ENCODE data around the gene MMP3.

Gene MMP3

DNA sequence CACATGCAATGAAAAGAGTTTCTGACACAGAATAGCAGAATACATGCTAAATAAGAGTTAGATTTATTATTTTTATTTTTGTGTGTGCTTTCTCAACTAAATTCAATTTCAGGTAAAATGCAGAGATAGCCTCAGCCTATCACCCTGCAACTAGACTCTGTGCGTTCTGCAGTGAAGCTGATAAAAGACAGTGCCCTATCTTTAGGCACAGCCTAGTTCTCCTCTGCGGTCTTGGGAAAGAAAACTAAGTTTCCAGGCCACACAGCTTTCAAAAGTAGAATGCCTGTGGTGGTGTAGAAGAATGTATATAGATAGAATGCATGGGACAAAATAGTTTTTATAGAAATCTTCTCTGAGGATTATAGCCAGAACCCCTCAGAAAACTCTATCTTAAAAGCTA is 33.4 kb downstream of the MMP3 start:
- no peaks in the 10 kb centered on the region for H3K79me2 ChIP-seq (ENCODE audit: insufficient read depth, low read length)
- no peak overlapping the region for H3K4me2 ChIP-seq (ENCODE audit: low read length)
- H3K27me3 ChIP-seq (ENCODE audit: insufficient read depth, low read length) = no peaks in the 10 kb centered on the region

DNA sequence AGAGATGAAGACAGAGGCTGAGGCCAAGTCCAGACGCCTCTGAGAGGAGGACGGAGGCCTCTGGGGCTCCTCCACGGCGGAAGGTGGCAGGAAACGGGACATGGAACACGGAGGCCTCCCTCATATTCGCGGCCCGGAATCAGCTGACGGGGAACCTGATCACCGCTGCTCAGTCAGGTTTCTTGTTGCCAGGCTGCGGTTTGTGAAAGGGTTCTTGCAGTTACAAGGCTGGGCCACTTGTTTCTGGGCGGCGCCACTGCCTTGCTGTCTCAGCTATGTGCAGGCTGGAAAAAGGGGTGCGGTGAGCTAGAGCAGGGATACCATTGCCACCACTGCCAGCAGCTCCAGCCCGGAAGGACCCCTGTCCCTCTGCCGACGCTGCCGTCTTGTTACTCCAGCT is 35.5 kb downstream of the MMP3 start:
- H3K4me3 ChIP-seq (ENCODE audit: low read depth, low read length, poor library complexity, severe bottlenecking) = no peak overlapping the region
- H3K9me3 ChIP-seq (ENCODE audit: low read length) = no peaks in the 10 kb centered on the region
- no peaks in the 10 kb centered on the region for H3K27me3 ChIP-seq (ENCODE audit: insufficient read depth, low read length)
- no peak overlapping the region for H2AFZ ChIP-seq (ENCODE audit: low read length)
- H3K36me3 ChIP-seq (ENCODE audit: insufficient read depth, low read length) = no peaks in the 10 kb centered on the region
- TF ChIP-seq EZH2 (IDR thresholded peaks at IDR 0.05; ENCODE audit: borderline replicate concordance, low read length) = no peak
- TF ChIP-seq, protein P1, sequence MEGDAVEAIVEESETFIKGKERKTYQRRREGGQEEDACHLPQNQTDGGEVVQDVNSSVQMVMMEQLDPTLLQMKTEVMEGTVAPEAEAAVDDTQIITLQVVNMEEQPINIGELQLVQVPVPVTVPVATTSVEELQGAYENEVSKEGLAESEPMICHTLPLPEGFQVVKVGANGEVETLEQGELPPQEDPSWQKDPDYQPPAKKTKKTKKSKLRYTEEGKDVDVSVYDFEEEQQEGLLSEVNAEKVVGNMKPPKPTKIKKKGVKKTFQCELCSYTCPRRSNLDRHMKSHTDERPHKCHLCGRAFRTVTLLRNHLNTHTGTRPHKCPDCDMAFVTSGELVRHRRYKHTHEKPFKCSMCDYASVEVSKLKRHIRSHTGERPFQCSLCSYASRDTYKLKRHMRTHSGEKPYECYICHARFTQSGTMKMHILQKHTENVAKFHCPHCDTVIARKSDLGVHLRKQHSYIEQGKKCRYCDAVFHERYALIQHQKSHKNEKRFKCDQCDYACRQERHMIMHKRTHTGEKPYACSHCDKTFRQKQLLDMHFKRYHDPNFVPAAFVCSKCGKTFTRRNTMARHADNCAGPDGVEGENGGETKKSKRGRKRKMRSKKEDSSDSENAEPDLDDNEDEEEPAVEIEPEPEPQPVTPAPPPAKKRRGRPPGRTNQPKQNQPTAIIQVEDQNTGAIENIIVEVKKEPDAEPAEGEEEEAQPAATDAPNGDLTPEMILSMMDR (IDR thresholded peaks at IDR 0.05; ENCODE audit: low read length) = peak; percentile 48
- H3K4me1 ChIP-seq (ENCODE audit: insufficient read depth, low read length, severe bottlenecking) = no peaks in the 10 kb centered on the region
- no peak overlapping the region for H3K27ac ChIP-seq (ENCODE audit: low read depth, low read length, poor library complexity, severe bottlenecking)
- H4K20me1 ChIP-seq (ENCODE audit: insufficient read depth, low read length) = no peaks in the 10 kb centered on the region
- H3K4me2 ChIP-seq (ENCODE audit: low read length) = no peak overlapping the region
- no peaks in the 10 kb centered on the region for H3F3A ChIP-seq (ENCODE audit: insufficient read depth, low read length)
- H3K9me2 ChIP-seq (ENCODE audit: low read depth, low read length) = no peaks in the 10 kb centered on the region
- H3K9ac ChIP-seq (ENCODE audit: low read length) = no peak overlapping the region
- H3K79me2 ChIP-seq (ENCODE audit: insufficient read depth, low read length) = no peaks in the 10 kb centered on the region

More for the DNA sequence above, 33.4 kb downstream of the MMP3 start:
- TF ChIP-seq, protein P1 (IDR thresholded peaks at IDR 0.05; ENCODE audit: low read length) = no peak
- no peak for TF ChIP-seq EZH2 (IDR thresholded peaks at IDR 0.05; ENCODE audit: borderline replicate concordance, low read length)
- Histone ChIP-seq H3K27ac (ENCODE audit: low read depth, low read length, poor library complexity, severe bottlenecking) (no peak overlapping the region), H3K9ac (ENCODE audit: low read length) (no peak overlapping the region), H3K4me3 (ENCODE audit: low read depth, low read length, poor library complexity, severe bottlenecking) (no peak overlapping the region), H2AFZ (ENCODE audit: low read length) (no peak overlapping the region), H3K9me2 (ENCODE audit: low read depth, low read length) (no peaks in the 10 kb centered on the region), H3K9me3 (ENCODE audit: low read length) (no peaks in the 10 kb centered on the region), H3F3A (ENCODE audit: insufficient read depth, low read length) (no peaks in the 10 kb centered on the region), H3K4me1 (ENCODE audit: insufficient read depth, low read length, severe bottlenecking) (no peaks in the 10 kb centered on the region), H3K36me3 (ENCODE audit: insufficient read depth, low read length) (no peaks in the 10 kb centered on the region), H4K20me1 (ENCODE audit: insufficient read depth, low read length) (no peaks in the 10 kb centered on the region)

DNA sequence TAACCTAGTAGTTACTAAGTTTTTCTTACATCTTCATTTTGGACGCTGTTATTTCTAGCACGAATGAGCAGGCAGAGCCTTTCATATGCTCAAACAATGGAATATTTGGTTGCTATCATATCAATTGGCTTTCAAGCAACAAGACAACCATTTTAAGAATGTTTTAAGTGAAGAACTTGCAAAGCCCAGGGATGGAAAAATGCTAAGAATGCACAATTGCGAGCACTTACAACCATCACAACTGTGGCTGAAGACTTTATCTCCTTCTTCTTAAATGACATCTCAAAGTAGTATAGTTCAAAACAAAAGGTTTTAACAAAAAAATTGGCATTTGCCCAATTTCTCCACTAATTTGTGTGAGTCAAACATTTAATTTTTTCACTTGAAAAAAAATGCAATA is 37.1 kb downstream of the MMP3 start:
- Histone ChIP-seq H4K20me1 (ENCODE audit: insufficient read depth, low read length) (no peaks in the 10 kb centered on the region), H3K27ac (ENCODE audit: low read depth, low read length, poor library complexity, severe bottlenecking) (no peak overlapping the region), H3K9ac (ENCODE audit: low read length) (no peak overlapping the region), H3F3A (ENCODE audit: insufficient read depth, low read length) (no peaks in the 10 kb centered on the region), H3K9me3 (ENCODE audit: low read length) (no peaks in the 10 kb centered on the region), H3K4me3 (ENCODE audit: low read depth, low read length, poor library complexity, severe bottlenecking) (no peak overlapping the region), H2AFZ (ENCODE audit: low read length) (no peak overlapping the region), H3K27me3 (ENCODE audit: insufficient read depth, low read length) (no peaks in the 10 kb centered on the region), H3K9me2 (ENCODE audit: low read depth, low read length) (no peaks in the 10 kb centered on the region), H3K4me2 (ENCODE audit: low read length) (no peak overlapping the region), H3K36me3 (ENCODE audit: insufficient read depth, low read length) (no peaks in the 10 kb centered on the region), H3K4me1 (ENCODE audit: insufficient read depth, low read length, severe bottlenecking) (no peaks in the 10 kb centered on the region), H3K79me2 (ENCODE audit: insufficient read depth, low read length) (no peaks in the 10 kb centered on the region)
- TF ChIP-seq, protein P1 (IDR thresholded peaks at IDR 0.05; ENCODE audit: low read length) = no peak
- no peak for TF ChIP-seq EZH2 (IDR thresholded peaks at IDR 0.05; ENCODE audit: borderline replicate concordance, low read length)
